ENCODE data around the gene DACT3.

The DACT3 gene

DNA sequence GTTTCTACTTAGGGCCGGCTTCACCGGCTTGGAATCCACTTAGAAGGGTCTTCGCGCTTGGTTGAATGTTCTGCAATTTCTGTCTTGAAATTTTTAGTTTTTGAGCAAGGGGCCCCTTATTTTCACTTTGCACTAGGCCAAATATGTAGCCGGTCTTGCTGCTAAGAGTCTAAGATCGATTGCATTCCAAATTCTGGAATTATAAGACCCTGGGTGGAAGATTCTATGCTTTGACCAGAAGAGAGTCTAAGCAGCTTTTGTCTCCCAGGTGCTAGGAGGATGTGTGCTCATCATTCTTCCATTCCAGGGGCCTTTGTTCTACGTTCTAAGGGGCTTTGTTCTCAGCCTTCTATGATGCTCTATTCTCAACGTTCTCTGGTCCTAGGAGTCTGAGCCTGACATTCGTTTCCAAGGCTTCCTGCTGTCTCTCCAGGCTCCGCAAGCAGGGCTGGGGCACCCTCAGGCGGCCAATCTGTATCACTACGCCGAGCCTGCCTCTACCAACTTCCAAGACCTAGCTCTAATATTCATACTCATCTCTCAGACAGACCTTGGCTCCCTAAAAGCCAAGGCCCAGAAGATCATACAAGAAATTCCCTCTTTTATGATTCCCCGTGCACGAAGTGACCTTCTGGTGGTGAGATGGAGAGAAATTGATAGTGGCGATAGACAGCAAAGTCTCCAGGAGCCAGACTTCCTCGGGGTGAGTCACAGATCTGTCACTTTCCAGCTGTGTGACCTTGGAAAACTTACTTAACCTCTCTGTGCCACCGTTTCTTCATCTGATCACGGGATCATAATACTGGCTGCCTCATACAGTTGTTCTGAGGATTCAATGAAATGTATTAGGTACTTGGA lies 982 bp upstream of the DACT3 start:
- peak; percentile 74 to 86 for DNase-seq

- no peak for DNase-seq
Observed at GRCh38 chr19:46660551-46661019, 397 bp downstream of the DACT3 start.

DNA sequence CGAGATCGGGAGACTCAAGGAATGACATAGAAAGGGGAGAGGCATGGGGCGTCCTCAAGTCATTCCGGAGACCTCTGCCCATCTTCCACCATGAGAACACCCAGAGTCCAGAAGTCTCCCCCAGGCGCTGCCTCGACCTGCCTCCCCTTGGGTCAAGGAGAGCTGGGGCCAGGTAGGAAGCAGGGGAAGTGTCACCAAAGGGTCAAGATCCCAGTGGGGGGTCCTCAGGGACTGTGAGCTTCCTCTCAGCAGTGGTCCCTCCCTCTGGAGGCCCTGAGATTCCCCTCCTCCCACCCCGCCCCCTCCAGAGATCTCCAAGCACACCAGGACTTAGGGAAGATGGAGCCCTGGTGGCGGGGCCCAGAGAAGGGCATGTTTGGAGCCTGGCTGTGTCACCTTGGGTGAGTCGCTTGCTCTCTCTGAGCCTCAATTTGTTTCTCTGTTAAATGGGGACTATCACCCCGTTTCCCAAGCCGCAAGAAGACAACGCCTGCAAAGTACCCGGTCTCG lies 919 bp downstream of the DACT3 start:
- no peak for DNase-seq

DNA sequence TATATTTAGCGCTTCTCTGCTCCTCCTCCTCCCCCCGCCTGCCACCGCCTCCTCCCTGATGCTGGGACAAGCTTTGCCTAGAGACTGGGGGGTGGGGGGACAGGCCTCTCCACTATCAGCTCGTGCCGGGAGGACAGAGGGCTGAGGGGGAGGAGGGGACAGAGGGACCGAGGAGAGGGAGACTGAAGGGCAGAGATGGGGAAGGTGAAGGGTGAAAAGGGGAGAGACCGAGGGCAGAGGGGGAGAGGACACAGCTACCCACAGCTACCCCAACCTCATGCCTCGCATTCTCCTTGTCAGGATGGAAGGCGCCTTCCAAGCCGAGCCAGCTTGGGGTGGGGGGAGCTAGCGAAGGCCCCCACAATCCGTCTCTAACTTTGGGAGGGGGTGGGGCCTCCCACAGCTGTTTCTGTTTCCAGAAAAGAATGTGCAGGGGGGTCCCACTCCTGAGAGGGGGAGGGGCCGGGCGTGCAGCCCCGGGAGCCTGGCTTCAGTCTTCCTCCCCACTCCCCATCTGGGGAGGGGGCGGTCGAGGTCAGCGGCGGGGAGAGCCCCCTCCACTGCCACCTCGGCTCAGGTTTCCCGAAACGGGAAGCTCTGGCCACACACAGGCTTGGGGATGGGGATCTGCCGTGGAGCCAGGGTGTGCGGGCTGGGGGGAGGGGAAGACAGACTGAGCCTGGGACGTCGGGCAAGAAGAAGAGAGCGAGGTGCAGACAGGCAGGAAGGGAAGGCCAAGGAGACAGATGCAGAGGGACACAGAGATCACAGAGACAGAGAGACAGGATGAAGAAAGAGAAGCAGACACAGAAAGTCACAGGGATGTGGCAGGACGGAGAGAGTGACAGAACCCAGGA lies 1.6 kb downstream of the DACT3 start:
- DNase-seq, result no peak

- no peak for DNase-seq
Observed at GRCh38 chr19:46656541-46656940, 4.4 kb downstream of the DACT3 start.

DNA sequence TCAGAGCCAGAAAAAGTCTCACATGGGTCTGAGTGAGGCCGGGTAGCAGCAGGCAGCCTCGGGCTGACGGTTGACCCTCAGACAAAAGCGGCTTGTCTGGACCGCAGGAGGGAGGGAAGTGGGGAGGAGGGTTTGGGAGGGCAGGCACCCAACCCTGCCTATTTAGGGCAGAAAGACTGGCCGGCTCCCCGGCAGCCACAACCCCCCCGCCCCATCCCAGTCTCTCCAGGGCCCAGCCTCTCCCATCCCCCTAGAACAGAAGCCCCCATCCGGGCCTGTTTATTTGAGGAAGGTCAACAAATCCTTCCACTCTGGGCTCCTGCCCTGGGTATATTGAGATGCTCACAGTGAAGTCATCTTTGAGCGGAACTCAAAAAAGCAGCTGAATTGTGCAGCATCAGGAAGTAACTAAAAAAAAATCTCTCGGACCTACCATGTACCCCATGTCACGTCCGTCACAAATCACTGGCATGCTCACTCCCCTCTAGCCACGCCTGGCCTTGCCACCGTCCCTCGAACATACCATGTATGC lies 6.3 kb downstream of the DACT3 start:
- no peak for DNase-seq

DNA sequence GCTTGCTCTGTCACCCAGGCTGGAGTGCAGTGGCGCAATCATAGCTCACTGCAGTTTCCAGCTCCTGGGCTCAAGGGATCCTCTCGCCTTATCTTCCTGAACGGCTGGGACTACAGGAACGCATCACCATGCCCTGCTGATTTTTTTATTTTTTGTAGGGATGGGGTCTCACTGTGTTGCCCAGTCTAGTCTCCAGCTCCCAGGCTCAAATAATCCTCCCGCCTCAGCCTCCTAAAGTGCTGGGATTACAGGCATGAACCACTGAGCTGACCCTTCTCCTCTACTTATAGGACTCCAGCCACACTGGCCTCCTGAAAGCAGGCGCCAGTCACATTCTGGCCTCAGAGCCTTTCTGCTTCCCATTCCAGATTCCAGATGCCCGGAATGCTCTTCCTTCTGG lies 10.5 kb downstream of the DACT3 start:
- DNase-seq, result no peak

GRCh38 chr19:46648961-46649960 lies 11.7 kb downstream of the DACT3 start:
- DNase-seq, result no peak

- DNase-seq, result no peak
Observed at GRCh38 chr19:46648060-46648960, 12.7 kb downstream of the DACT3 start.

GRCh38 chr19:46646402-46646801 lies 14.6 kb downstream of the DACT3 start:
- no peak for DNase-seq

DNA sequence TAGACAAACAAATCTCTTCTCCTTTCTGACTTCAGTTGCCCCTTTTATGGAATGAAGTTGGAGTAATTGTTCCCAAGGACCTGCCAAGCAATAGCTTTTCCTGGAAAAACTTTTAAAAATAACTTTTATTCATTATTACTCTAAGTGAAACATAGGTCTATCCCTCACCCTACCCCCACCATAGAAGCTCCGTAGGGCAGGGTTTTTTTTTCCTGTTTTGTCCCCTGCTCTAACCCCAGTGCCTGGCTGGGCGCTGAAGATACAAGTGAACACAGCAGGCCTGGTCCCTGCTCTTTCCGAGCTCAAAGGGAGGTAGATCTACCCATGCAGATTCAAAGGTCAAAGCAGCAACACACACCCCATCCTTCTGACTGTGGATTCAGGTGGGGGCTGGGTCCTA lies 16.3 kb downstream of the DACT3 start:
- no peak for DNase-seq

DNA sequence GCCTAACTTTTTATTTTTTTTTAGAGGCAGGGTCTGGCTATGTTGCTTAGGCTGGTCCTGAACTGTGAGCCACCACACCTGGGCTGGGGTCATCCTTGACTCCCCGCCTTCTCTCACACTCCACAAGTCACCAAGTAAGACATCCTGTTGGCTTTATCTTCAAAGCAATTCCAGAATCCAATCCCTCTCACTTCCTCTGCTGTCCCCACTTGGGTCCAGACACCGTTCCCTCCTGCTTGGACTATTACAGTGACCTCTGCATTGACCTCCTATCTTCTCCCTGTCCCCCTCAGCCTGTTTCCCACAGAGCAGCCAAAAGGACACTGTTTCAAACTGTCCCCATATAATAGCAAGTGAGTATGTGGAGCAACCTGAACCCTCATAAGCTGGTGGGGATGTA lies 20.3 kb downstream of the DACT3 start:
- DNase-seq, result no peak

DNA sequence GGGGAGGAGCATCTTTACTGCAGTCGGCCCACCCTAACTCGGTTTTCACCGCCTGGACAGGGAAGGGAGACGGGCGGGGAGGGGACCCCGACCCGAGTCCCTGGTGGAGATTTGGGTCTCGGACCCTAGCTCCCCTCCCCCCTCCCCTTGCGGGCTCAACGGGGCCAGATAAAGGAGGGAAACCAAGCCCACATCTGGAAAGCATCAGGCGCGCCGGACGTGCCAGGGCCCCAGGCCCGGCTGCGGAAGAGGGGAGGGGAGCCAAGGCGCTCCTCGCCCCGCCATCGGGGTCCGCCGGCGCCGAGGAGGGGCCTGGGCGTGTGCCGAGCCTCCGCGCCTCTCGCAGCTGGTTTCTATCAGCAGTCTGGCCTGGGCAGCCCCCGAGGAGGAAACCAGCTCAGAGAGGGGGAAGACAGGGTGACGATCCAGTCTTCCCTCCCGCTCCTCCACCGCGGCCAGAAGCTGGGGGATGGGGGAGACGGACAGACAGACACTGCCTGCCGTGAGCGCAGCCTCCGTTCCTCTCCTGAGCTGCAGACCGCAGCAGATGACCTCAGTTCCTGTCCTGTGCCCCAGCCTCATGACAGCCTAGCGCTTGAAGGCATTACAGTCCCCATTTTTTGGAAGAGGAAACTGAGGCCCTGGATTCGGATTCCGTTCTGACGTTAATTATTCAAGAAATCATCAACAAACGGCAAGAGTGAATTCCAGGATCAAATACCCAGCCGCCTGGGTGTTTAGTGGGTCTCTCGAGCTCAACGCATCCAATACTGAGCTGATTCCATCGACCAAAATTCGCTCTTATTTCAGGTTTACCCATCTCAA lies 21.4 kb downstream of the DACT3 start:
- DNase-seq, result peak; percentile 31 to 43

DNA sequence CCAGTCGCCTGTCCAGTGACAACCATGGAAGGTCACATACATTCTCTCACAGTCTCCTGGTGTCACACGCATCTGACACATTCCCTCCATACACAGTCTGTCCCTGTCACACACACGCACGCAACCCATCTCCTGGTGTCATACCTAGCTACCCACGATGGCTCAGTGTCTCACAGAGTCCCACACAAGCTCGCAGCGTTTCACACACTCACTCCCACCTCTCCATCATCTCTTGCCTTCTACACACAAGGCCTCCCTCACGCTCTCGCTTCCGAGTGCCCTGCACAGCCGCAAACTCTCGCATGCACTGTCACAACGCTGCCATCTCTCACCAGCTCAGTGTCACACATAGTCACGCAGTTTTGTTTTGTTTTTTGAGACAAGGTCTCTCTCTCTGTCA lies 23.8 kb downstream of the DACT3 start:
- DNase-seq, result no peak

GRCh38 chr19:46635920-46636761 lies 24.8 kb downstream of the DACT3 start, which contains the start of gene GNG8:
TSS of gene GNG8 (minus strand) at chr19:46636202. CDS start at chr19:46634682, 1,520 bp downstream.
- no peak for DNase-seq

DNA sequence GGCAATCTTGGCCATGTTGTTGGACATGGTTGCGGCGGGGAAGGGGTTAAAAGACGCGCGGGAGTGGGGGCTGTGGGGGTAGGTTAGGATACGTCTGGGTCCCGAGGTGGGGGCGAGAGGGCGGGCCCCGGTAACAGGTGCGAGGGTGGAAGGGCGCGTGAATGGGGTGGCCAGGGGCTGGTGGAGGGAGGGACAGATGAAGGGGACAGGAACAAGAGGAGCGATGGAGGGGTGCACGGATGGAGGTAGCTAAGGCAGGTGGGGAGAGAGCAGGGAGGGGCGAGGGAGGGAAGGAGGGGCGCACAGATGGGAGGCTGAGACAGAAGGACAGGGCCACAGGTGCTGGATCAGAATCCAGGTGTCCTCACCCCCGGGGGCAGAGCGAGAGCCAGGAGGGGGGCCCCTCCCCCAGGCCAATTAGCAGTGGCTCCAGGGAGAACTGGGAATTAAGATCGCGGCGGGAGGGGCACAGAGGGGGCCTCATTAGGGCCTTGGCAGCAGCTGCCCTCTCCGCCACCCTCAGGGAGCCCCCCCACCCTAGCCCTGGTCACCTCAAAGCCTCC lies 26.2 kb downstream of the DACT3 start:
- no peak for DNase-seq

DNA sequence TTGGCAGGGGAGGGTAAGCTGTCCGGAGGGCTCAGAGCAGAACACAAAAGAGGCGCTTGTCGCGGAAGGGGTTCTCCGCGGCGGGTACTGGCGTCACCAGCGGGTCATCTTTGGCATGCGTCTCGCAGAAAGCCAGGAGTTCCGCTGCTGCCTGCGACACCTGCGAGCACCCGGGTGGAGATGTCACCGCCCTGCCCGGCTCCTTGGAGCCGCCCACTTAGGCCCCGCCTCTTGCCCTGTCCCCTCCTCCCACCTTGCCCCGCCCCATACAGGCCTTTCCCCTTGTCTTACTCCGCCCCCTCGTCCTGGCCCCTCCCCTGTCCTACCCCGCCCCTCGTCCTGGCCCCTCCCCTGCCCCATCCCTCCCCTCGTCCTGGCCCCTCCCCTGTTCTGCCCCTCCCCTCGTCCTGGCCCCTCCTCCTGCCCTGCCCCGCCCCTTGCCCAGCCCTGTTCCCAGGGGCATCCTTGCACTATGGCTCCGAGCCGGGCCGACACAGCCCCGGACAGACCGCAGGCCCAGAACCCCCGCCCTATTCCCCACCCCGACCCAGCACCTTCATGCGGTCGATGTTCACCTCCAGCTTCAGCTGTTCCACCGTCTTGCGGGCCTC lies 26.8 kb downstream of the DACT3 start:
- DNase-seq, result peak; percentile 61 to 70

DNA sequence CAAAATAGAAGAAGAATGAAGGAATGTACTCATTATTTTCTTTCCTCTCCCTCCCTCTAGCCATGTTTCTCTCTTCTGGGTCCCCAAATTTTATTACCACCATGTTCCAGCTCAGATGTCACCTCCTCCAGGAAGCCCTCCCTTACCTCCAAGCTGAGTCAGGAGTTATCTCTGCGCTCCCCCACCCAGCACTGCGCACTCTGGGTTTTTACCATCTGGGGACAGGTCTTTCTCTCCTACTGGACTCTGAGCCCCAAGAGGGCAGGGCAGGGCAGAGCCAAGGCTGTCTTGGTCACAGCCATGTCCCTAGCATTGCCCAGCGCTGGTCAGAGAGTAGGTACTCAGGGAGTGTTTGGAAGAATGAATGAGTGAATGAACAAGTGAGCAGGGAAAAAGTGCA lies 27.9 kb downstream of the DACT3 start:
- DNase-seq, result no peak
